Measurements from ENCODE around the gene AIM2.

DNA sequence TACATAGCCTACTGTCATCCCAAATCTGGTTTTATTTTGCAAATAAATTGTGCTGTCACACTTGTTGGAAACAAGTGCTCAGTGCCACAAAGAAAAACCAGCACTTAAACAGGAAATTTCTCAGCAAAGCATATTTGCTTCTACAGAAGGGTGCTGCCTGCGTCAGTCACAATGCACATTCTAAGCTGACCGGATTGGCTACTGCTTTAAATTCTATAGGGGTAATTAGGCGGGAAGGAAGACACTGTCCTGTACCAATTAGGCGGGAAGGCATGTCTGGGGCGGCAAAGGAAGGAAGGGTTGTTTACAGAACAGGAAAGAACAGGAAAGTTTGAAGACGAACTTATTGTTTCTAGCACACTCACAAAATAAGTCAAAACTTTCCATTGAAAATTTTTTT lies 64.1 kb downstream of the AIM2 start:
- TF ChIP-seq, protein P1, sequence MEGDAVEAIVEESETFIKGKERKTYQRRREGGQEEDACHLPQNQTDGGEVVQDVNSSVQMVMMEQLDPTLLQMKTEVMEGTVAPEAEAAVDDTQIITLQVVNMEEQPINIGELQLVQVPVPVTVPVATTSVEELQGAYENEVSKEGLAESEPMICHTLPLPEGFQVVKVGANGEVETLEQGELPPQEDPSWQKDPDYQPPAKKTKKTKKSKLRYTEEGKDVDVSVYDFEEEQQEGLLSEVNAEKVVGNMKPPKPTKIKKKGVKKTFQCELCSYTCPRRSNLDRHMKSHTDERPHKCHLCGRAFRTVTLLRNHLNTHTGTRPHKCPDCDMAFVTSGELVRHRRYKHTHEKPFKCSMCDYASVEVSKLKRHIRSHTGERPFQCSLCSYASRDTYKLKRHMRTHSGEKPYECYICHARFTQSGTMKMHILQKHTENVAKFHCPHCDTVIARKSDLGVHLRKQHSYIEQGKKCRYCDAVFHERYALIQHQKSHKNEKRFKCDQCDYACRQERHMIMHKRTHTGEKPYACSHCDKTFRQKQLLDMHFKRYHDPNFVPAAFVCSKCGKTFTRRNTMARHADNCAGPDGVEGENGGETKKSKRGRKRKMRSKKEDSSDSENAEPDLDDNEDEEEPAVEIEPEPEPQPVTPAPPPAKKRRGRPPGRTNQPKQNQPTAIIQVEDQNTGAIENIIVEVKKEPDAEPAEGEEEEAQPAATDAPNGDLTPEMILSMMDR (IDR thresholded peaks at IDR 0.05; ENCODE audit: low read length): no peak
- no peak for TF ChIP-seq EZH2 (optimal IDR thresholded peaks at IDR 0.05; ENCODE audit: low read depth, low read length)
- TF ChIP-seq EZH2phosphoT487 (IDR thresholded peaks at IDR 0.05; ENCODE audit: low read length): no peak

Data from MM.1S (cell line).